Endothelial cell of umbilical vein (primary cell): ENCODE measurements around the gene HOXA10.

ENCODE experiments used
- CTCF ChIP-seq, 2 donors: IDR thresholded peaks; 1 replicate in 1 of 2; 2 replicates in 1 of 2; pipeline ENCODE4 v1.5.1; 2011; ENCODE audit warnings: low read length in 2 of 2, mild to moderate bottlenecking in 2 of 2, moderate library complexity in 2 of 2, control low read depth in 1 of 2, inconsistent platforms in 1 of 2, low read depth in 1 of 2; ENCODE audit not compliant: insufficient read depth in 1 of 2; ENCODE audit errors: extremely low read depth in 1 of 2
- JUN ChIP-seq: IDR thresholded peaks from 2 replicates; pipeline ENCODE4 v1.6.1; 2011; ENCODE audit warnings: borderline replicate concordance, low read depth; ENCODE audit not compliant: insufficient read length, insufficient read depth
- MAX ChIP-seq: IDR thresholded peaks from 2 replicates; pipeline ENCODE4 v1.6.1; 2011; ENCODE audit not compliant: insufficient read depth, insufficient read length
- POLR2A ChIP-seq: IDR thresholded peaks from 2 replicates; pipeline ENCODE4 v1.6.1; 2012; ENCODE audit warnings: low read depth, mild to moderate bottlenecking, control low read depth, low read length

- TF ChIP-seq CTCF (IDR thresholded peaks at IDR 0.05; ENCODE audit: extremely low read depth in 1 of 2, insufficient read depth in 1 of 2, low read depth in 1 of 2, low read length in 2 of 2): no peak
- TF ChIP-seq MAX: no peak
- TF ChIP-seq POLR2A: no peak
- TF ChIP-seq JUN: no peak
These were observed 40.3 kb upstream of the HOXA10 start for GRCh38 chr7:27214239-27214950.
